ENCODE measurements around the gene RHPN2.

- TF ChIP-seq CTCF (conservative IDR thresholded peaks at IDR 0.05; ENCODE audit: low read depth, low read length) = no peak
- TF ChIP-seq EZH2 (IDR thresholded peaks at IDR 0.05; ENCODE audit: low read length, unreplicated experiment) = no peak
Measured at GRCh38 chr19:33005440-33005839, 59.2 kb downstream of the RHPN2 start.
